Stomach (tissue), 4 donors: ENCODE data around the gene MRPS18A.

ENCODE experiments used
- EP300 ChIP-seq: sonication (generic); formaldehyde crosslinking; IDR thresholded peaks from one replicate; pipeline ENCODE4 v1.6.1; 2017; ENCODE audit warnings: antibody characterized with exemption
- POLR2A ChIP-seq, 4 donors: fragments of 450-650 bp; IDR thresholded peaks; one replicate each; pipeline ENCODE4 v1.6.1; 2016; ENCODE audit warnings: antibody characterized with exemption in 4 of 4, control low read depth in 2 of 4, mild to moderate bottlenecking in 1 of 4, moderate library complexity in 1 of 4
- POLR2AphosphoS5 ChIP-seq, 3 donors: sonication (generic); formaldehyde crosslinking; IDR thresholded peaks; one replicate each; pipeline ENCODE4 v1.6.1; 2016; ENCODE audit warnings: antibody characterized with exemption in 3 of 3
- TF ChIP-seq, protein P1 (sequence below), 7 experiments: fragments of 450-650 bp in 4 of 7; fragments of 200-600 bp in 3 of 7; sonication (generic) in 3 of 7; IDR thresholded peaks; one replicate each; pipeline ENCODE4 v1.5.1; 2016 to 2019; ENCODE audit warnings: antibody characterized with exemption in 7 of 7, control low read depth in 2 of 7, mild to moderate bottlenecking in 1 of 7

- TF ChIP-seq POLR2AphosphoS5 (IDR thresholded peaks at IDR 0.05), result no peak
- TF ChIP-seq, protein P1, sequence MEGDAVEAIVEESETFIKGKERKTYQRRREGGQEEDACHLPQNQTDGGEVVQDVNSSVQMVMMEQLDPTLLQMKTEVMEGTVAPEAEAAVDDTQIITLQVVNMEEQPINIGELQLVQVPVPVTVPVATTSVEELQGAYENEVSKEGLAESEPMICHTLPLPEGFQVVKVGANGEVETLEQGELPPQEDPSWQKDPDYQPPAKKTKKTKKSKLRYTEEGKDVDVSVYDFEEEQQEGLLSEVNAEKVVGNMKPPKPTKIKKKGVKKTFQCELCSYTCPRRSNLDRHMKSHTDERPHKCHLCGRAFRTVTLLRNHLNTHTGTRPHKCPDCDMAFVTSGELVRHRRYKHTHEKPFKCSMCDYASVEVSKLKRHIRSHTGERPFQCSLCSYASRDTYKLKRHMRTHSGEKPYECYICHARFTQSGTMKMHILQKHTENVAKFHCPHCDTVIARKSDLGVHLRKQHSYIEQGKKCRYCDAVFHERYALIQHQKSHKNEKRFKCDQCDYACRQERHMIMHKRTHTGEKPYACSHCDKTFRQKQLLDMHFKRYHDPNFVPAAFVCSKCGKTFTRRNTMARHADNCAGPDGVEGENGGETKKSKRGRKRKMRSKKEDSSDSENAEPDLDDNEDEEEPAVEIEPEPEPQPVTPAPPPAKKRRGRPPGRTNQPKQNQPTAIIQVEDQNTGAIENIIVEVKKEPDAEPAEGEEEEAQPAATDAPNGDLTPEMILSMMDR (IDR thresholded peaks at IDR 0.05), result no peak
- no peak for TF ChIP-seq POLR2A (IDR thresholded peaks at IDR 0.05)
- TF ChIP-seq EP300, result no peak
Measured at GRCh38 chr6:43673444-43674084, 14.0 kb downstream of the MRPS18A start.
